GM23338 (cell line): ENCODE measurements around the gene MYH10. TPM values are rescaled to one million over a fixed set of nuclear protein-coding genes. Genes with fewer than 3 reads are reported as not detected.

Experiments used
- ATAC-seq: fragments of 200-7000 bp; cut with Tn5 transposase; 3 replicates; pipeline ENCODE4 v1.9.1; 2020
- DNase-seq: peaks from one replicate; pipeline ENCODE4 v3.0.0-alpha.2; 2015; ENCODE audit warnings: low spot score
- H2AFZ ChIP-seq: fragments of 200-600 bp; sonication (generic); 2 replicates; pipeline ENCODE4 v1.8.0; 2016; ENCODE audit warnings: antibody characterized with exemption, mild to moderate bottlenecking, moderate library complexity
- H3F3A ChIP-seq: fragments of 200-600 bp; sonication (generic); replicated peaks from 2 replicates; pipeline ENCODE4 v1.8.0; 2017; ENCODE audit warnings: antibody characterized with exemption, mixed run types, low read depth
- H3K27ac ChIP-seq: fragments of 200-600 bp; sonication (generic); 2 replicates; pipeline ENCODE4 v1.6.1; 2016; ENCODE audit warnings: low read depth
- H3K27me3 ChIP-seq: fragments of 200-600 bp; sonication (generic); 2 replicates; pipeline ENCODE4 v1.8.0; 2016; ENCODE audit warnings: mild to moderate bottlenecking, mixed run types, moderate library complexity; ENCODE audit not compliant: insufficient read depth
- H3K36me3 ChIP-seq: fragments of 200-600 bp; sonication (generic); 2 replicates; pipeline ENCODE4 v1.8.0; 2016; ENCODE audit warnings: mild to moderate bottlenecking; ENCODE audit not compliant: insufficient read depth
- H3K4me1 ChIP-seq: fragments of 200-600 bp; sonication (generic); 2 replicates; pipeline ENCODE4 v1.8.0; 2016; ENCODE audit warnings: mild to moderate bottlenecking, moderate library complexity; ENCODE audit not compliant: insufficient read depth
- H3K4me2 ChIP-seq: fragments of 200-600 bp; sonication (generic); 2 replicates; pipeline ENCODE4 v1.7.1; 2017; ENCODE audit warnings: mixed run types
- H3K4me3 ChIP-seq: fragments of 200-600 bp; sonication (generic); 2 replicates; pipeline ENCODE4 v1.6.1; 2016; ENCODE audit warnings: mixed run types
- H3K79me2 ChIP-seq: fragments of 200-600 bp; sonication (generic); replicated peaks from 2 replicates; pipeline ENCODE4 v1.8.0; 2017; ENCODE audit warnings: mild to moderate bottlenecking; ENCODE audit not compliant: insufficient read depth
- H3K9me2 ChIP-seq: fragments of 200-600 bp; sonication (generic); 2 replicates; pipeline ENCODE4 v1.8.0; 2017; ENCODE audit not compliant: insufficient read depth
- H4K20me1 ChIP-seq: fragments of 200-600 bp; sonication (generic); replicated peaks from 2 replicates; pipeline ENCODE4 v1.8.0; 2017; ENCODE audit warnings: mild to moderate bottlenecking; ENCODE audit not compliant: insufficient read depth
- H3K27ac Mint-ChIP-seq: 2 replicates; pipeline ENCODE4 v1.8.0; 2020; ENCODE audit warnings: inconsistent platforms, mild to moderate bottlenecking, moderate library complexity, mixed read lengths
- H3K27me3 Mint-ChIP-seq: 3 replicates; pipeline ENCODE4 v1.8.0; 2022; ENCODE audit warnings: low read depth, mild to moderate bottlenecking, moderate library complexity, mixed read lengths, inconsistent platforms; ENCODE audit not compliant: insufficient read depth, poor library complexity
- H3K36me3 Mint-ChIP-seq: 3 replicates; pipeline ENCODE4 v1.8.0; 2021; ENCODE audit warnings: low read depth, mild to moderate bottlenecking, inconsistent platforms, moderate library complexity, mixed read lengths
- H3K4me1 Mint-ChIP-seq: 3 replicates; pipeline ENCODE4 v1.8.0; 2020; ENCODE audit warnings: mild to moderate bottlenecking, inconsistent platforms, mixed read lengths
- H3K4me3 Mint-ChIP-seq: 3 replicates; pipeline ENCODE4 v1.8.0; 2021; ENCODE audit warnings: moderate library complexity, mild to moderate bottlenecking, inconsistent platforms, mixed read lengths
- H3K9me3 Mint-ChIP-seq: 3 replicates; pipeline ENCODE4 v1.8.0; 2020; ENCODE audit warnings: moderate library complexity, mild to moderate bottlenecking, inconsistent platforms, mixed read lengths
- CREB1 ChIP-seq: fragments of 250-450 bp; sonication (Bioruptor Pico); IDR thresholded peaks from 2 replicates; pipeline ENCODE4 v1.5.0; 2020; ENCODE audit warnings: low read depth, mild to moderate bottlenecking, moderate library complexity
- CTCF ChIP-seq, 2 experiments: fragments of 200-600 bp in 1 of 2; sonication (generic) in 1 of 2; conservative IDR thresholded peaks; 2 replicates each; pipeline versions ENCODE4 v1.5.1 to v1.6.1; 2016 to 2017; ENCODE audit warnings: antibody characterized with exemption in 2 of 2, low read depth in 2 of 2, mild to moderate bottlenecking in 2 of 2, moderate library complexity in 1 of 2
- ETS1 ChIP-seq: IDR thresholded peaks from 2 replicates; pipeline ENCODE4 v1.6.1; 2016; ENCODE audit warnings: antibody characterized with exemption
- EZH2 ChIP-seq: fragments of 200-600 bp; sonication (generic); IDR thresholded peaks from one replicate; pipeline ENCODE4 v1.8.0; 2017; ENCODE audit warnings: antibody characterized with exemption, mild to moderate bottlenecking, low read depth; ENCODE audit not compliant: unreplicated experiment
- EZH2phosphoT487 ChIP-seq: fragments of 200-600 bp; sonication (generic); IDR thresholded peaks from one replicate; pipeline ENCODE4 v1.8.1; 2018; ENCODE audit warnings: antibody characterized with exemption; ENCODE audit not compliant: unreplicated experiment
- JUNB ChIP-seq: IDR thresholded peaks from one replicate; pipeline ENCODE4 v1.6.1; 2016; ENCODE audit warnings: antibody characterized with exemption; ENCODE audit not compliant: unreplicated experiment
- NANOG ChIP-seq: IDR thresholded peaks from 2 replicates; pipeline ENCODE4 v1.6.1; 2016; ENCODE audit warnings: antibody characterized with exemption, borderline replicate concordance
- POLR2AphosphoS5 ChIP-seq: IDR thresholded peaks from 2 replicates; pipeline ENCODE4 v1.6.1; 2016; ENCODE audit warnings: antibody characterized with exemption, low read depth
- REST ChIP-seq: IDR thresholded peaks from one replicate; pipeline ENCODE4 v1.6.1; 2018; ENCODE audit warnings: antibody characterized with exemption; ENCODE audit not compliant: unreplicated experiment
- STAT1 ChIP-seq: IDR thresholded peaks from one replicate; pipeline ENCODE4 v1.6.1; 2016; ENCODE audit warnings: antibody characterized with exemption; ENCODE audit not compliant: unreplicated experiment
- ZNF331 ChIP-seq: fragments of 250-450 bp; sonication (Bioruptor Pico); IDR thresholded peaks from 2 replicates; pipeline ENCODE4 v1.5.0; 2020; ENCODE audit warnings: low read depth, mild to moderate bottlenecking, moderate library complexity
- ZNF462 ChIP-seq: fragments of 250-450 bp; sonication (Bioruptor Pico); IDR thresholded peaks from 2 replicates; pipeline ENCODE4 v1.5.0; 2020; ENCODE audit warnings: mild to moderate bottlenecking, moderate library complexity
- polyA plus RNA-seq: library from polyadenylated mRNA; unstranded; fragments of >200 nt; fragmentation: Nextera tagmentation; extraction: Ambion mirVana; gene quantifications from 2 replicates; pipeline ENCODE4 v1.2.1, GENCODE V29; 2016
- total RNA-seq: library from RNA; depleted of rRNA; stranded (reverse); fragments of >200 nt; shearing (Covaris generic); gene quantifications from 2 replicates; pipeline ENCODE4 v1.2.3, GENCODE V29; 2014

MYH10 gene
- total and polyA plus RNA-seq, 2 experiments from 2014 or later, result 89.5 to 230 TPM

GRCh38 chr17:8577868-8578267 lies 52.7 kb downstream of the MYH10 start:
- Mint-ChIP-seq H3K27me3 (peaks cover 2% of the 10 kb centered on the region), H3K36me3 (peaks cover 39% of the 10 kb centered on the region), H3K4me3 (no peak overlapping the region), H3K27ac (peak overlapping the region; percentile 77), H3K9me3 (no peaks in the 10 kb centered on the region), H3K4me1 (peaks cover 17% of the 10 kb centered on the region)
- H3K27ac ChIP-seq, result no peak overlapping the region; the same call in 1 of the 2 replicates
- H3K4me2 ChIP-seq, result no peak overlapping the region
- no peak overlapping the region for H2AFZ ChIP-seq
- H3K36me3 ChIP-seq, result peaks cover 10% of the 10 kb centered on the region; the same call in 1 of the 2 replicates
- DNase-seq, result no peak
- ATAC-seq, result no peak
- H3K4me3 ChIP-seq, result no peak overlapping the region
- H3K9me2 ChIP-seq, result no peaks in the 10 kb centered on the region
- H3K4me1 ChIP-seq, result 0 out of 2 replicates have a peak, but pooled peaks cover 3% of the 10 kb centered on the region
- peaks cover 16% of the 10 kb centered on the region for H4K20me1 ChIP-seq
- no peaks in the 10 kb centered on the region for H3K27me3 ChIP-seq
- TF ChIP-seq ETS1 (no peak), ZNF331 (no peak), CTCF (conservative IDR thresholded peaks at IDR 0.05; ENCODE audit: low read depth in 2 of 2) (no peak), EZH2phosphoT487 (no peak), CREB1 (no peak), POLR2AphosphoS5 (no peak), REST (no peak), NANOG (no peak), STAT1 (no peak), JUNB (no peak), ZNF462 (CRISPR knock-in tag) (no peak), EZH2 (no peak)
- H3K79me2 ChIP-seq, result peaks cover 59% of the 10 kb centered on the region
- no peaks in the 10 kb centered on the region for H3F3A ChIP-seq
